ENCODE data around the gene HMCN2. TPM values are rescaled to one million over a fixed set of nuclear protein-coding genes. Genes with fewer than 3 reads are reported as not detected.

Gene HMCN2
- total RNA-seq, 1 experiment from 2014 or later, result 8.6 TPM

- no peak overlapping the region for H3K4me2 ChIP-seq (ENCODE audit: insufficient read depth, insufficient read length, low read length)
- H4K5ac ChIP-seq (ENCODE audit: insufficient read length, low read depth, low read length), result no peak overlapping the region
- H3K18ac ChIP-seq (ENCODE audit: insufficient read length, low read depth, low read length), result no peak overlapping the region
- H3K27me3 ChIP-seq (ENCODE audit: insufficient read depth, low read length), result no peaks in the 10 kb centered on the region
- no CpG with 5 or more reads among the region's 4 CpGs for WGBS (ENCODE audit: extremely low coverage, insufficient read length, low lambda C conversion rate)
- no peak overlapping the region for H2BK15ac ChIP-seq (ENCODE audit: low read depth, low read length)
- no peaks in the 10 kb centered on the region for H3K4me1 ChIP-seq (ENCODE audit: insufficient read depth, low read length)
- no peak overlapping the region for H2AFZ ChIP-seq (ENCODE audit: low read length)
- H3K9me3 ChIP-seq (ENCODE audit: control insufficient read depth, low read depth, low read length), result no peaks in the 10 kb centered on the region
- H3K14ac ChIP-seq (ENCODE audit: insufficient read depth, low read length), result no peak overlapping the region
- no peaks in the 10 kb centered on the region; a peak in 1 of 5 replicates for H3K9me3 Mint-ChIP-seq
- no peak overlapping the region for H3K27ac ChIP-seq (ENCODE audit: insufficient read length, low read depth, low read length)
- no peaks in the 10 kb centered on the region for H4K20me1 ChIP-seq (ENCODE audit: control insufficient read depth, insufficient read depth, insufficient read length)
- H3K79me1 ChIP-seq (ENCODE audit: insufficient read depth, low read depth, low read length, poor library complexity, severe bottlenecking), result no peaks in the 10 kb centered on the region
- H3K4me1 Mint-ChIP-seq, result peaks cover 4% of the 10 kb centered on the region in 2 experiments; a peak in 2 of 4 replicates
- no peak overlapping the region for H3K9ac ChIP-seq (ENCODE audit: extremely low read depth, insufficient read length, low read length)
- no peak overlapping the region for H3K4ac ChIP-seq (ENCODE audit: low read depth, low read length)
- TF ChIP-seq CTCF (conservative IDR thresholded peaks at IDR 0.05), result no peak
- H3K27ac Mint-ChIP-seq, result no peak overlapping the region
- no peak for DNase-seq
- H2BK120ac ChIP-seq (ENCODE audit: low read depth, low read length, poor library complexity, severe bottlenecking), result no peak overlapping the region
- no peak overlapping the region for H2AK5ac ChIP-seq (ENCODE audit: insufficient read length, low read length)
- no peak overlapping the region for H3K56ac ChIP-seq (ENCODE audit: insufficient read length, low read depth, low read length)
- H4K8ac ChIP-seq (replicated peaks; ENCODE audit: insufficient read length, low read depth, low read length), result no peak overlapping the region
- no peak overlapping the region for H2BK20ac ChIP-seq (ENCODE audit: low read depth, low read length, poor library complexity, severe bottlenecking)
- H2BK5ac ChIP-seq (ENCODE audit: insufficient read length, low read length), result no peak overlapping the region
- no peak overlapping the region for H3T11ph ChIP-seq (ENCODE audit: low read length)
- no peaks in the 10 kb centered on the region for H3K27me3 Mint-ChIP-seq (ENCODE audit: low read depth)
- H3K23ac ChIP-seq (ENCODE audit: insufficient read length, low read depth, low read length), result no peak overlapping the region
- no peak overlapping the region for H3K4me3 Mint-ChIP-seq
- H4K91ac ChIP-seq (ENCODE audit: insufficient read length, low read depth, low read length), result no peak overlapping the region
- H3K36me3 Mint-ChIP-seq (ENCODE audit: insufficient read depth in 1 of 3, low read depth in 3 of 3), result peaks cover 8 to 49% (median 15%) of the 10 kb centered on the region in 3 experiments; a peak in 6 of 7 replicates
- H2BK12ac ChIP-seq (ENCODE audit: insufficient read length, low read depth, low read length), result no peak overlapping the region
- H3K79me2 ChIP-seq (ENCODE audit: insufficient read depth, low read length), result no peaks in the 10 kb centered on the region
- no peaks in the 10 kb centered on the region for H3K23me2 ChIP-seq (ENCODE audit: insufficient read length, low read depth, low read length, poor library complexity, severe bottlenecking)
Observed at GRCh38 chr9:130305381-130305780, 39.8 kb downstream of the HMCN2 start.

All from H9 (cell line).